AG09319 (cell line): ENCODE results near the gene GHDC.

ENCODE experiments used
- DNase-seq: peaks from one replicate; pipeline ENCODE4 v3.0.0-alpha.2; 2010; ENCODE audit warnings: low read depth; ENCODE audit errors: extremely low read depth
- TF ChIP-seq, protein P1 (sequence below): IDR thresholded peaks from 2 replicates; pipeline ENCODE4 v1.5.1; 2011; ENCODE audit warnings: low read depth, mild to moderate bottlenecking, inconsistent platforms, low read length, moderate library complexity

GHDC gene

DNA sequence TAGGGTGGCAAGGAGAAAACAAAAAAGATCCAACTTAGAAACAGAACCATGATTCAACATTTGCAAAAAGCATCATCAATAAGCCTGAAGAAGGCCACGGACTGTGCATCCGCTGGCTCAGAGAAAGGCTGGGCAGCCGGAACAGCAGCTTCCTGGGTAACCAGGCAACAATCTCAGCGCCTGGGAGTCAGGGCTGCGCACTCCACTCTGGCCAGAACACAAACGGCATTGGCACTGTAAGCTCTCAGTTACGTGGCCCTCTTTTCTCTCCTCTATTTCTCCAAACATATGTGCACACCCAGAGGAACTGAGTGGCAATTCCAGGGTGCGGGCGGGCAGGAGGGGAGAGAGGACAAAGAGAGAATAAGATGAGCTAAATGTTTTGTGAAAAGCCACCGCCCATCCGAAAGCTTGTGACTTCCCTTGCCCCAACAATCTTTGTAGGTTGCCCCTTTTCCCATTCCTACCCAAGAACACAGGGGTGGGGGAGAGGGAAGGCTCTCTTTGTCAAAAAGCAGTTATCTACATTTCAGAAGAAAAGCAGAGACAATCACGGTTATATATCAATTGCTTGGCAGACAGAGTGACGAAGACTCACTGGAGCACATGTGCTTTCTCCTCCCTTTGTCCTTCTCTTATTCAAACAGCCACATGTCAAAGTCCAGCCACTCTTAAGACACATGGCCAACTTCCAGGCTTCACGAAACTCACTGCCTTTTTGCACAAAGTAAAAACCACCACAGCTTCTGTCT, 6.6 kb upstream of the GHDC start:
- TF ChIP-seq, protein P1, sequence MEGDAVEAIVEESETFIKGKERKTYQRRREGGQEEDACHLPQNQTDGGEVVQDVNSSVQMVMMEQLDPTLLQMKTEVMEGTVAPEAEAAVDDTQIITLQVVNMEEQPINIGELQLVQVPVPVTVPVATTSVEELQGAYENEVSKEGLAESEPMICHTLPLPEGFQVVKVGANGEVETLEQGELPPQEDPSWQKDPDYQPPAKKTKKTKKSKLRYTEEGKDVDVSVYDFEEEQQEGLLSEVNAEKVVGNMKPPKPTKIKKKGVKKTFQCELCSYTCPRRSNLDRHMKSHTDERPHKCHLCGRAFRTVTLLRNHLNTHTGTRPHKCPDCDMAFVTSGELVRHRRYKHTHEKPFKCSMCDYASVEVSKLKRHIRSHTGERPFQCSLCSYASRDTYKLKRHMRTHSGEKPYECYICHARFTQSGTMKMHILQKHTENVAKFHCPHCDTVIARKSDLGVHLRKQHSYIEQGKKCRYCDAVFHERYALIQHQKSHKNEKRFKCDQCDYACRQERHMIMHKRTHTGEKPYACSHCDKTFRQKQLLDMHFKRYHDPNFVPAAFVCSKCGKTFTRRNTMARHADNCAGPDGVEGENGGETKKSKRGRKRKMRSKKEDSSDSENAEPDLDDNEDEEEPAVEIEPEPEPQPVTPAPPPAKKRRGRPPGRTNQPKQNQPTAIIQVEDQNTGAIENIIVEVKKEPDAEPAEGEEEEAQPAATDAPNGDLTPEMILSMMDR = no peak
- no peak for DNase-seq

DNA sequence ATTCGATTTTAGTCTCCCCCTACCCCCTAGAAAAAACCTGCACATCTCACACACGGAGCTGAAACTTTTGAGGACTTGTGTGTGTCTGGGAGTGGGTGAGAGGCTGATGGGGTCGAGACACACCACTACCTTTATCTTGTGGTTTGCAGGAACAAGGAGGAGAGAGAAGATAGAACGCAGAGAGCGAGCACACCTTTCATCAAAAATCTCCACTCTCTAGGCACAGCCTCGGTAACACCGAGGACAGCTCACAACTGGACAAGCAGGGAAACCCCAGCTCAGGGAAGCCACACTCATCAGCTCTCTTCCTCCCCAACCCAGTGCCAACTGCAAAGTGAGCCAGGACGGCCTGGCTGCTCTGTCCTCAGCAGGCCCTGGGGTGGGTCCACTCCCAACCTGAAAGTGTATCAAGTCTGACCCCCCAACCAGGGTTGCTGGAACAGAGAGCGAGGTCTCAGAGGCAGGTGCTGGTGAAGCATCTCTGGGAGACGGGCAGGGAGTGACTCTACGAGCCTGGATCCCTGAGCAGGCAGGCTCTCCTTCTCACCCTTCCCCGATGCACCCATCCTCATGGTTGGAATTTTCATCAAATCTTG, 5.2 kb upstream of the GHDC start:
- TF ChIP-seq, protein P1 = no peak
- no peak for DNase-seq

DNA sequence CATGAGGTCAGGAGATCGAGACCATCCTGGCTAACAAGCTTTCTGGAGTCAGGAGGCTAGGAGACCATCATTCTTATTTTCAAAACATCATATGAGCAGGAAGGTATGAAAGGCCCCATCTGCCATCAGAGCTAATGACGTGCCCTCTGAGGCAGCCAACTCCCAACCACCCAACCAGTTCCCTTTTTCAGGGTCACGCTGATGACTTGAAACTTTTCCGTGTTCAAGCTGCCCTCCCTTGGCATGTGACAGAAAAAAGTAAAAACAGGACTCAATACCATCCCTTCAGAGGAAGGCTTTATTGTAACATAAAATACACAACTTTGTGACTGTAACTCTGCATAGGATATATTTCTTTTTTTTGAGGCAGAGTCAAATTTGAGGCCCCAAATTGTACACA, 4.6 kb upstream of the GHDC start:
- TF ChIP-seq, protein P1 = no peak
- no peak for DNase-seq

DNA sequence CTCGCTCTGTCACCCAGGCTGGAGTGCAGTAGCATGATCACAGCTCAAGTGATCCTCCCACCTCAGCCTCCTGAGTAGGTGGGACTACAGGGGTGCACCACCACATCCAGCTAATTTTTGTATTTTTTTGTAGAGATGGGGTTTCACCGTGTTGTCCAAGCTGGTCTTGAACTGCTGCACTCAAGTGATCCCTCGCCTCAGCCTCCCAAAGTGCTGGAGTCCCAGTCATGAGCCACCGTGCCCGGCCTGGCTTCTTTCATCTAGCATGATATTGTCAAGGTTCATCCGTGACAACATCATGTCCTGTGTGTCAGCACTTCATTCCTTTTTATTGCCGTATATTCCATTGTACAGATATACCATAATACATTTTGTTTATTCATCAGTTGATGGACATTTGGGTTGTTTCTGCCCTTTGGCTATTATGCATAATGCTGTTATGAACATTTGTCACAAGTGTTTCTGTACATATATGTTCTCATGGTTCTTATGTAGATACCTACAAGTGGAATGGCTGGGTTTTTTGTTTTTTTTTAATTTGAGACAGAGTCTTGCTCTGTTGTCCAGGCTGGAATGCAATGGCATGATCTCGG, 3.4 kb upstream of the GHDC start:
- TF ChIP-seq, protein P1 = no peak
- no peak for DNase-seq

DNA sequence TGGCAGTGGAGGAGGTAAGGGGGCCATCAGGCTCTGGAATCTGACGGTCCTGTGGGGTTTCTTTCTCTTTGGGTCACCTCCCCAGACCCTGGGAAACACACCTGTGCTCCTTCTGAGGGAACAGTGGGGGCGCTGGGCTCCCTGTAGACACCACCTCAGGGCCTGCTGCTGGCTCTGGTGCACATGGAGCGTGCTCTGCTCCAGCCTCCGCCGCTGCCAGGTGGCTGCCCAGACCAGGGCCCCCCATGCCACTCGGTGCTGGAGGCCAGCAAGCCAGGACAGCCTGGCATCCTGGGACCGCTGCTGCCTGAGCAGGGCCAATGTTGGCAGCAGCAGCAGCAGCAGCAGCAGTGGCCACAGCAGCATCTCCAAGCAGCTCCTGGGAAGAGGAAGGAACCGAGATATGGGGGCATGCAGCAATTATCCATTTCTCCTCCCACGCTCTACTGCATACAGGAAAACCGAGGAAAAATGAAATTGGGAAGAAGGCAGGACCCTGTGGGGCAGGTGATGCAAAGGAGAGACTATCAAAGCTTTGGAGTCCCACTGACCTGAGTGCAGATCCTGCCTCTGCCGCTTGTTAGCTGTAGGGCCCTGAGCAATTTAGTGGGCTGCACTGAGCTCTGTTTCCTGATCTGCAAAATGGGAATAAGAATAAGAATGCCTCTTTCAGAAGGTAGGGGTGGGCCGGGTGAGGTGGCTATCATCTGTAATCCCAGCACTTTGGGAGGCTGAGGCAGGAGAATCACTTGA, 902 bp downstream of the GHDC start:
- TF ChIP-seq, protein P1 = no peak

DNA sequence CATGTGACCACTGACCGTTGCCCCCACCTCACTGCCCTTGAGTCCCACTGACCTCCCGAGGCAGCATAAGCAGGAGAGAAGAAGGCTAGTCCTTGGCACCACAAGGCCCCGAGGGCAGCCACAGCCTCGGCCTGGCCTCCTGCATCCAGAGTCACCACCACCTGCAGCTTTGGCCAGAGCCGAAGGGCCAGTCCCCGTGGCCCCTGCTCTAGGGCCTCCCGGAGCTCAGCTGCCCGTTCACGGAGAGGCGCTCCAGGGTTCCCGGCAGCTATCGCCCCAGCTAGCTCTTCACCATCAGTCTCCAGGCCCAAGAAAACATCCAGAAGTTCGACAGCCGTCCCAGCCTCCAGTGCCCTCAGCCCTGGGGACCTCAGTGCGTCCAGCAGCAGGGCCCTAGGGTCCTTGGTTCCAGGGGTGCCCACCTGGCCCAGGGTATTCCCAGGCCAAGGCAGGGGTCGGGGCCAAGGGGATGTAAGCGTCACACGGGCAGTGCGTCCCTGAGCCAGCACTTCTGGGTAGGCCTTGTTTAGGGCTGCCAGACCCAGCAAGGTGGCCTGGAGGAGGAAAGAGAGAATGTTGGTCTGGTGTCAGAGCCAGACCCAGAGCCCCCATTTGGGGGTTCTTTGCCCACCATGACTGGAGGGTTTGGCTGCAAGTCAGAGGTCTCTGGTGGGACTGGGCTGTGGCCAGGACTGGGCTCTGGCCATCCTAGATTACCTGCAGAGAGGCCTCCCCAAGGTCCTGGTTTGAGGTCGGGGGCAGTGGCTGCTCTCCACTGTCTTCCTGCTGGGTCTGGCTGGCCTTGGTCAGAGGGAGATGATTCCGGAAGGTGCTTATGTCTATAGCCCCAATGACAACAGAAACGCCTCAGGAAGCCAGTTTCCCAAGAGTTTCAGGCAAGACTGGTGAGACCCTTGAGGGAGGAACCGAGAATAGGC, 1.8 kb downstream of the GHDC start:
- TF ChIP-seq, protein P1 = no peak
- DNase-seq = no peak

More for the DNA sequence above, 902 bp downstream of the GHDC start:
- no peak for DNase-seq
